ENCODE results near the gene PTRH1. TPM values are rescaled to one million over a fixed set of nuclear protein-coding genes. Genes with fewer than 3 reads are reported as not detected.

The PTRH1 gene
- total and polyA plus RNA-seq, 12 donors = 3.4 to 48.8 (median 24.3) TPM

DNA sequence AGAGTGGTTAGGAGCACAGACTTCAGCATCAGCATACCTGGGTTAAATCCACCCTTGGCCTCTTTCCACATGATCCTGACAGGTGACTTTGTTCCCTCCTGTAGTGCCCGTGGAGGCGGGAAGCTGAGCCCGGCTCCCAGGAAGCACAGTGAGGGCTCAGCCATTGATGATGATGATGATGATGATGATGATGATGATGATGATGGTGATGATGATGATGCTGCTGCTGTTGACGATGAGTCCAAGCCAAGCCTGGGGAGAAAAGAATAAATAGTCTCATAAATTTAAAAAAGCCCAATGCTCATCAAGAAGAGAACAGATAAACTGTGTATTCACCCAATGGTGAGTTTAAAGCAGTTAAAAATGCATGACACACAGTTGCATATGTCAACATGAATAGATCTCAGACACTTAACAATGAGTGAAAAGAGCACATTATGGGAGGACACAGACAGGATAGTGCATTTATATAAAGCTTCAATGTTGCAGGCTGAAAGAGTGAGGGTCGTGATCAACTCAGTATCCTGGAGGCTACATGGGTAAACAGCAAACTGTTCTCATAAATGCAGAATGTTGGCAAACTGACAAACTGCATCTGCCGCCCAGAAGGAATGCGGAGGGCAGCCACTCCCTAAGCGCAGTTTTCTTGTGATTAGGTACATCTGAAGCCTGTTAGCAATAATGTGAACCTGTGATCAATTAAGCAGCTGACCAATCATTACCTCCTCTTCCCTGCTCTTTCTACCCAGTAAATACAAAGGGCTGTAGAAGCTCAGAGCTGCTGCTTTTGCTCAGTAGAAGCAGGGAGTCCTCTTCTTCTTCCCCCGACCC, 20.4 kb downstream of the PTRH1 start:
- intact Hi-C loops (cut with DNase I) = no loop called here
- Histone ChIP-seq H3K36me3 (replicated peaks in 1 of 2) (no peaks in the 10 kb centered on the region), H3K9me3 (replicated peaks in 1 of 3) (no peaks in the 10 kb centered on the region), H3K27me3 (no peaks in the 10 kb centered on the region), H3K4me1 (replicated peaks in 1 of 2) (peaks cover 0 to 13% of the 10 kb centered on the region in 2 donors), H3K27ac (no peak overlapping the region), H3K4me3 (no peak overlapping the region)
- TF ChIP-seq POLR2A (IDR thresholded peaks at IDR 0.05) = no peak
- TF ChIP-seq, protein P1, sequence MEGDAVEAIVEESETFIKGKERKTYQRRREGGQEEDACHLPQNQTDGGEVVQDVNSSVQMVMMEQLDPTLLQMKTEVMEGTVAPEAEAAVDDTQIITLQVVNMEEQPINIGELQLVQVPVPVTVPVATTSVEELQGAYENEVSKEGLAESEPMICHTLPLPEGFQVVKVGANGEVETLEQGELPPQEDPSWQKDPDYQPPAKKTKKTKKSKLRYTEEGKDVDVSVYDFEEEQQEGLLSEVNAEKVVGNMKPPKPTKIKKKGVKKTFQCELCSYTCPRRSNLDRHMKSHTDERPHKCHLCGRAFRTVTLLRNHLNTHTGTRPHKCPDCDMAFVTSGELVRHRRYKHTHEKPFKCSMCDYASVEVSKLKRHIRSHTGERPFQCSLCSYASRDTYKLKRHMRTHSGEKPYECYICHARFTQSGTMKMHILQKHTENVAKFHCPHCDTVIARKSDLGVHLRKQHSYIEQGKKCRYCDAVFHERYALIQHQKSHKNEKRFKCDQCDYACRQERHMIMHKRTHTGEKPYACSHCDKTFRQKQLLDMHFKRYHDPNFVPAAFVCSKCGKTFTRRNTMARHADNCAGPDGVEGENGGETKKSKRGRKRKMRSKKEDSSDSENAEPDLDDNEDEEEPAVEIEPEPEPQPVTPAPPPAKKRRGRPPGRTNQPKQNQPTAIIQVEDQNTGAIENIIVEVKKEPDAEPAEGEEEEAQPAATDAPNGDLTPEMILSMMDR (IDR thresholded peaks at IDR 0.05) = no peak
- WGBS, 4 donors = 84 to 88% (median 85%) methylated on average over 9 of the region's 9 CpGs
- no peak for DNase-seq

GRCh38 chr9:127693697-127694096, 21.8 kb downstream of the PTRH1 start:
- 83 to 92% (median 88%) methylated on average over 4 of the region's 4 CpGs for WGBS, 4 donors
- no peak overlapping the region for H3K4me3 ChIP-seq
- peaks cover 0 to 7% of the 10 kb centered on the region in 2 donors for H3K36me3 ChIP-seq (replicated peaks in 1 of 2)
- intact Hi-C loops (cut with DNase I) = no loop called here
- peaks cover 0 to 8% of the 10 kb centered on the region in 2 donors for H3K4me1 ChIP-seq (replicated peaks in 1 of 2)
- no peaks in the 10 kb centered on the region for H3K9me3 ChIP-seq (replicated peaks in 1 of 3)
- no peak for DNase-seq
- H3K27me3 ChIP-seq = no peaks in the 10 kb centered on the region
- no peak overlapping the region for H3K27ac ChIP-seq
- TF ChIP-seq, protein P1 (IDR thresholded peaks at IDR 0.05) = no peak
- no peak for TF ChIP-seq POLR2A (IDR thresholded peaks at IDR 0.05)

- H3K4me1 ChIP-seq (replicated peaks in 1 of 2) = peaks cover 0 to 7% of the 10 kb centered on the region in 2 donors
Observed at GRCh38 chr9:127693143-127693542, 22.3 kb downstream of the PTRH1 start.

DNA sequence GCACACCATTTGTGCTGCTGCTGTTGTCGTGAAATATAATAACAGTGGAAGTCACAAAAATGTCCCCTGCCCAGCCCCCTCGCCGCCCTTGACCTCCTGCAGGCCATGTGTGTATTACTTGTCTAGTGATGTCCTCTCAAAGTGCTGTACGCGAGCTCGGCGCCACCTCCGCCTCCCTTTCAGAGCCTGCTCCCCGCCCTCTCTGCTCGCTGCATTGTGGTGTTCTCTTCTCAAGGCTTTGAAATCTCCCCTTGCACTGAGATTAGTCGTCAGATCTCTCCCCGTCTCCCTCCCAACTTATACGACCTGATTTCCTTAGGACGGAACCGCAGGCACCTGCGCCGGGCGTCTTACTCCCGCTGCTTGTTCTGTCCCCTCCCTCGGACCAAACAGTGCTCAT, 23.4 kb downstream of the PTRH1 start:
- Histone ChIP-seq H3K27me3 (no peaks in the 10 kb centered on the region), H3K27ac (no peak overlapping the region), H3K9me3 (replicated peaks in 1 of 3) (no peaks in the 10 kb centered on the region), H3K4me1 (replicated peaks in 1 of 2) (no peaks in the 10 kb centered on the region), H3K4me3 (no peak overlapping the region), H3K36me3 (replicated peaks in 1 of 2) (peaks cover 0 to 14% of the 10 kb centered on the region in 2 donors)
- no peak for DNase-seq
- WGBS, 4 donors = 89 to 94% (median 90%) methylated on average over 20 of the region's 20 CpGs
- intact Hi-C loops (cut with DNase I) = no loop called here
- TF ChIP-seq, protein P1 (IDR thresholded peaks at IDR 0.05) = no peak
- no peak for TF ChIP-seq POLR2A (IDR thresholded peaks at IDR 0.05)

More at GRCh38 chr9:127693143-127693542, 22.3 kb downstream of the PTRH1 start:
- no peak overlapping the region for H3K4me3 ChIP-seq
- H3K9me3 ChIP-seq (replicated peaks in 1 of 3) = no peaks in the 10 kb centered on the region
- intact Hi-C loops (cut with DNase I) = no loop called here
- no peaks in the 10 kb centered on the region for H3K27me3 ChIP-seq
- no peak for TF ChIP-seq POLR2A (IDR thresholded peaks at IDR 0.05)
- TF ChIP-seq, protein P1 (IDR thresholded peaks at IDR 0.05) = no peak
- 85 to 92% (median 91%) methylated on average over 9 to 10 of the region's 10 CpGs for WGBS, 4 donors
- no peak overlapping the region for H3K27ac ChIP-seq
- DNase-seq = no peak
- H3K36me3 ChIP-seq (replicated peaks in 1 of 2) = peaks cover 0 to 7% of the 10 kb centered on the region in 2 donors

All from adrenal gland (tissue), 12 donors.